ENCODE data around the gene SLIT3.
A peak's percentile ranks its signal among the peaks of the same experiment; 100 is the strongest.
"Not testable (repeated sequence)": the region's sequence is repeated elsewhere in the genome, so short reads cannot be mapped to it uniquely, and the experiment has no call there.

SLIT3 gene

DNA sequence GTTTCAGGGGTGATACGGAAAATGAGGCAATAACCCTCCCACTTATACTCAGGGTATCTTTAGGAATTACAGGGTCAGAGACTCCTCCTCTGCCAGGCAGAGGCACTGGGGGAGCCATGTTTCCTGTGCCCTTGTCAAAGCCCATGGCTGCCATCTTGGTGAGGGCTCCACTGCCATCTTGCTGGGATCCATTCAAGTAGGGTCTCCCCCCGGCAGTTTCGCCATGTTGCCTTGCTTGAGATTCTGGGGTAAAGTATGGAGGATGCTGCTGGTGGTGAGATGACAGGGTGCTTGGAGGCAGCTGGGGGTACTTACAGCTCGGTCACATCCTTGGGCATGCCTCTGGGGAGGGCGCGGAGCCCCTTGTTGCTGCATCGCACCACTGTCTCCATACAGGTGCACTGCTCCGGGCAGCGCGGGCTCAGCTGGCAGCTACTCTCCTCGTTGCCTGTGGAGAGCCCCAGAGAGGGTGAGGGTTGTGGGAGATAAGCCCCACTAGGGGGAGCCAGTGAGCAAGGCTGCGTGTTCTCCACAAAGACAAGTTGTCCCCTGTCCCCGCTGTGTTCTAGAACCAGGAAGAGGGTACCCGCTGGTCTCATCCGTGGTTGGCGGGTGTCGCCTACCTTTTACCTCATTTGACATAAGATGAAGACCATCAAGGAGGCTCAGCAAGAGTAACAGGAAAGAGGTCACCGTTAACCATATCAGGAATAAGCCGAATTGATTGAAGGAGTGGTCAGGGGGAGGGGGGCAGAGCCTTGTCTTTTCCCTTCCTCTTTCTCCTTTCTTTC, 552.8 kb downstream of the SLIT3 start:
- DNase-seq: peak; percentile 83

DNA sequence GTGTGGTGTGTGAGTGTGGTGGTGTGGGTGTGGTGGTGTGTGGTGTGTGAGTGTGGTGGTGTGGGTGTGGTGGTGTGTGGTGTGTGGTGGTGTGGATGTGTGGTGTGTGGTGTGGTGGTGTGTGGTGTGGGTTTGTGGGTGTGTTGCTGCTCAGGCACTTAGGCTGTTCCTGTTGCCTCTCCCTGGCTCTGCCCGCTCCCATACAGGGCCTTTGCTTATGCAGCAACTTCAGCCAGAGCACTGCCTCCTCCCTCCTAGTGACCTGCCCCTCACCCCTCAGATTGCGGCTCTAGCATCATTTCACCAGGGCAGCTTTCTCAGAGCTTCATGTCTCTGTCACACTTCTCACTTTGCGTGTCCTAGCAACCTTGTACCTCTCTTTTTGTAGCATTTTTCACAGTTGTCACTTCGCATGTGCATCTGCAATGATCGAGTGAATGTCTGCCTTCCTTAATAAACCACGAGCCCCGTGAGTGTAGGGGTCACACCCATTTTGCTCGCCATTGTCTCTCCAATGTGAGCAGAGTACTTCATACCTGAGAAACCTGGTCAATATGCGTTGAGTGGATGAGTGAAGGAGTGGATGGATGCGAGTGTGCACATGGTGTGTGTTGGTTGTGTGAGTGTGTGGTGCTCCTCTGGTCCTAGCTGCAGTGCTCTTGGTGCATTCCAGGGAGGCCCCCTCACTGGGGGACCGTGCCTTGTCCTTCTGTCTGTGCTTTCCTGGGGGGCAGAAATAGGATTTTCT, 553.9 kb downstream of the SLIT3 start:
- DNase-seq: no peak

DNA sequence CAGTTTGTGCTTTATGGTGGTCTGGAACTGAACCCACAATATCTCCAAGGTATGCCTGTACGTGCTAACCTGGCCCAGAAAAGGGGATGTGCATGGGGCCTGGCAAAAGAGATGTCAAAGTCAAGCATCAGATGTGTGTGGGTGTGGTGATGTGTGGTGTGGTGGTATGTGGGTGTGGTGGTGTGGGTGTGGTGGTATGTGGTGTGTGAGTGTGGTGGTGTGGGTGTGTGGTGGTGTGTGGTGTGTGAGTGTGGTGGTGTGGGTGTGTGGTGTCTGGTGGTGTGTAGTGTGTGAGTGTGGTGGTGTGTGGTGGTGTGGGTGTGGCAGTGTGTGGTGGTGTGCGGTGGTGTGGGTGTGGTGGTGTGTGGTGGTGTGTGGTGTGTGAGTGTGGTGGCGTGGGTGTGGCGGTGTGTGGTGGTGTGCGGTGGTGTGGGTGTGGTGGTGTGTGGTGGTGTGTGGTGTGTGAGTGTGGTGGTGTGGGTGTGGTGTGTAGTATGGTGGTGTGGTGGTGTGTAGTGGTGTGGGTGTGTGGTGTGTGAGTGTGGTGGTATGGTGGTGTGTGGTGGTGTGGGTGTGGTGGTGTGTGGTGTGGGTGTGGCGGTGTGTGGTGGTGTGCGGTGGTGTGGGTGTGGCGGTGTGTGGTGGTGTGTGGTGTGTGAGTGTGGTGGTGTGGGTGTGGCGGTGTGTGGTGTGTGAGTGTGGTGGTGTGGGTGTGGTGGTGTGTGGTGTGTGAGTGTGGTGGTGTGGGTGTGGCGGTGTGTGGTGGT, 554.6 kb downstream of the SLIT3 start:
- not testable (repeated sequence) for DNase-seq

DNA sequence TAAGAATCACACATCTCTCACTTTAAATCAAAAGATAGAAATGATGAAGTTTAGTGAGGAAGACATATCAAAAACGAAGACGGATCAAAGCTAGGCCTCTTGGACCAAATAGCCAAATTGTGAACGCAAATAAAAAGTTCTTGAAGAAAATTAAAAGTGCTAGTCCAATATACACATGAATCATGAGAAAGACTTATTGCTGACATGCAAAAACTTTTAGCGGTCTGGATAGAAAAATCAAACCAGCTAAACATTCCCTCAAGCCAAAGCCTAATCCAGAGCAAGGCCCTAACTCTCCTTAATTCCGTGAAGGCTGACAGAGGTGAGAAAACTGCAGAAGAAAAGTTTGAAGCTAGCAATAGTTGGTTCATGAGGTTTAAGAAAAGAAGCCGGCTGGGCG, 557.3 kb downstream of the SLIT3 start:
- DNase-seq: no peak

DNA sequence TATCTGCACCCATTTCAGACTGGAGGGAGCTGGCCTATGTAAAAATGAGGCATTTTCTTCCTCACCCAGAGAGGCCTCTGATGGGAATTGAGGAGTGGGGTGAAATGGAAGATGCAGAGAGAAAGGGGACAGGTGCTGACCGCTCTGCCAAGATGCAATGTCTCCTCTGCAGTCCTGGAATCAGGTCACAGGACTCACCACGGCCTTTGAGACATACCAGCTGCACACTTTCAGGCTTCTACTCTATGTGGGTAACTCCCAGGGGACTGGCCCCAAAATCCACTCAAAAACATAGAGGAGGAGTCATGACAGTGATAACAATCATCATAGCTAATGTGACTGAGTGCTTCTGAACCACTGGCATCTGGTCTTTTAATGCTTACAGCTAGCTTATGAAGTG, 558.6 kb downstream of the SLIT3 start:
- DNase-seq: not testable (repeated sequence)

DNA sequence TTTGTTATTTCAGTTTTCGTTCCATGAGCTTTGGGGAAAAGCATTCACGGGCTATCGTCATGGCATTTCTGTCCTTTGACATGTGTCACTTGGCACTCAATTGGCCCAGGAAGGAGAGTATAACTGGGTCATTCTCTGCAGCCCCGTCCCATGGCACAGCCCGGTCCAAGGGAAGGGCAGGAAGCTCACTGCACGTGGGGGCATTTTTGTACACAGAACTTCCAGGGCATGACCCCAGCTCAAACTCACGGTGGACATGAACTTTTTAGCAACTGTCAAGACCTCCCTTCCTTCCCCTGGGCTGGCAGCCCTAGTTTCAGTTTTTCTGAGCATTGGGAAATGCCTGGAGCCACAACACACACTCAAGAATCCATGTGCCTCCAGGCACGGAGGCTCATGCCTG, 560.1 kb downstream of the SLIT3 start:
- no peak for DNase-seq

DNA sequence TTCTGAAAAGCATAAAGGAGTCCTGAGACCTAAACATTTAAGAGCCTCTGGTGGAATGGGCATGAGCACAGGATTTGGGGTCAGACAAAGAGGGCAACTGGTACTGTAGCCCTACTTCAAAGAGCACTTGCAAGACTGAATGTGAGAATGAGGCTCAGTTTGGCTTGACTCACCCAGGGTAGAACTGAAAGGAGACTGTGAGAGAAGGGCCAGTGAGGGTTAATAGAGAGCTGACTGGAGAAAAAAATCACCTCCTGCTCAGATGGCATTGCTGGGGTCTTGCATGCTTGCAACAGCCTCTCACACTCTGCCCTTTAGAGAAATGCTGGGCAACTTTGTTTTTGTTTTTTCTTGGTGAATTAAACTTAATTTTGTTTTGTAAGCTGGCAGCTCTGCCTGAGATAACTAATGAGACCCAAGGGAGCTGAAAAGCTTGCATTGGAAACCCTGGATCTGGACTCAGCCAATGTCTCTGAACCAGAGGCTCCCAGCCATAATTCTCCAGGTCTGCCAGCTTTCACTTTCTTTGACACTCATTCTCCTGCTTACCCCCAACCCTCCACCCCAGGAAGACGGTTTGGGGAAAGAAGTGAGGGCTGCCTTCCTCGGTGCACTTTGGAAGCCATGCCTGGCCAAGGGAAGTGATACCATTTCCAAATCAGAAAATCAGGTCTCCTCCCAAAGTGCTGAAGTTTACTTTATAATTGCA, 560.7 kb downstream of the SLIT3 start:
- DNase-seq: no peak

DNA sequence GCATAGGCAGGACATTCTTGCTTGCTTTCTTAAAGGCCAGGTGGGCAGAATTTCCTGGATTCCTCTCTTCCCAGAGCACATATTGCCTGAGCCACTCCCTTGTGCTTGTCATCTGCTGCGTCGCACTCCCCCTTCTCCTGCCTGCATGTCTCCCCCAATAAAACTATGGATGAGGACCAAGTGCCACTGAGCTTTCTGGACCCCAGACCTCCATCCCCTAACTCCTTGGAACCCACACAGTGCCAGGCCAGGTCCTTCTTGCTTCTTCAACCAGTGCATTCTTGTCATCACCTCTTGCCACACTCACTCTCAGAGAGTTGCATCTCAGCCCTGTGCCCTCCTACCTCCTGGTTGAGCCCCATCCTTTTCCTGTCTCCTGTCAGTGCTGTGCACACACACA, 563.9 kb downstream of the SLIT3 start:
- DNase-seq: no peak

DNA sequence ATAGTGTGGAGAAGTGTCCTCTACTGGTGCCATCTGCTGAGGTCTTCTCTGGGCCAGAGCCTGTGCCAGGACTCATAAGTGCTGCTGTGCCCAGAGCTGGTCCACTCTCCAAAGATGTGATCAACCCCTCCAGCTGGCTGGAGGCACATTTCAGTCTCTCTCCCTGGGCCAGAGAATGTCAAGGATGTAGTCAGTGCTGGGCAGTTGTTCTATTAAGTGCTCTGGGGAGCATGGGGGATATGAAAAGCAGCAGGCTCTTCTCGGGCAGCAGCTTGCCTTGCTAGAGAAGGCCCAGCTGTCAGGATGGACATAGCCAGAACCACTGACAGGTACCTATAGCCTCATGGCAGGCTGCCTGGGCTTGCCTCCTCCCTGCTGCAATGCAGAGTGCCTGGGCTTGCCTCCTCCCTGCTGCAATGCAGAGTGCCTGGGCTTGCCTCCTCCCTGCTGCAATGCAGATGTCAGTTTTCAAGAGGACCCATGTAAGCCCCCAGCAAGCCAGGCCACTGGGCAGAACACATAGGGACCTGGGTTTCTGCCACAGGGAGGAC, 564.6 kb downstream of the SLIT3 start:
- DNase-seq: no peak

DNA sequence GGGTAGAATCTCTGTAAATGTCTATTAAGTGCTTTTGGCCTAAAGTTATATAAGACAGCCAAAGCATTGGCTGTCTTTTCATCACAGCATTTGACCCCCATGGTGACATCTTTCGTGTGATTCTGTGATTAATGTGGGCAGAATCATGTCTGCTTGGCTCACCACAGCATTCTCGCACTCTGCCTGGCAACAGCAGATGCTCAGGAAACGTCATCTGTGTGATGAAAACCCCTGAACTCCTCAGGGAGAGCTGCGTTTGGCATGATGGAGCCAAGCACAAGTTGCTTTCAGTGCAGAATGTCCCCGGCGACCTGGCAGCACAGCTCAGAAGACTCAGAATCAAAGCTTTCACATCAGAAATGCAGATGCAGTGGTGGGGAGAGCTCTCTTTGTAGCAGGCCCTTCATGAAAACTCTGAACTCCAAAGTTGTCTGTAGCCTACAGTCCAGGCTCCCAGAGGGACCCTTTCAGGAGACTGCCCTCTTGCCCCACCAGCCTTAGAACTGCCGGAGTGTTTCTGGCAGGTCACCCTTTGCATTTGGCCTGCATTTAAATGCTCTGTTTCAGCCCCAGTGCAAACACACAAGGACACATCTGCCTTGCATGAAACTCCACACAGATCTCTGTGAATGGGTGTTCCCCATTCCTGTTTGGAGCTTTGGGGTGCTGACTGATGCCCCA, 566.2 kb downstream of the SLIT3 start:
- peak; percentile 65 for DNase-seq

DNA sequence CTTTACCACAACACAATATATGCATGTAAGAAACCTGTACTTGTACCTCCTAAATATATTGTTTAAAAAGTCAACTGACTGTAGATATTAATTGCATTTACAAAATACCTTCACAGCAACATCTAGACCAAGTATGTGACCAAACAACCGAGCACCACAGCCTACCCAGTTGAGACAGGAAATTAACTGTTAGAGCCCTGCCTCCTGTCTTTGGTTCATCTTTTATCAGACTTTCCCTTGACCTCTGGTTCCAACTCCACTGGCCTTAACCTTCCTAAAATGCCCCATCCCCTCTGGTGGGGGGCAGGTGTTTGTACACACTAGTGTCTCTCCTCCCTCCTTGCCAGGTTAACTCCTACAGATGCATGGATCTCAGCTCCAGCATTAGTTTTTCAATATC, 566.8 kb downstream of the SLIT3 start:
- DNase-seq: no peak

DNA sequence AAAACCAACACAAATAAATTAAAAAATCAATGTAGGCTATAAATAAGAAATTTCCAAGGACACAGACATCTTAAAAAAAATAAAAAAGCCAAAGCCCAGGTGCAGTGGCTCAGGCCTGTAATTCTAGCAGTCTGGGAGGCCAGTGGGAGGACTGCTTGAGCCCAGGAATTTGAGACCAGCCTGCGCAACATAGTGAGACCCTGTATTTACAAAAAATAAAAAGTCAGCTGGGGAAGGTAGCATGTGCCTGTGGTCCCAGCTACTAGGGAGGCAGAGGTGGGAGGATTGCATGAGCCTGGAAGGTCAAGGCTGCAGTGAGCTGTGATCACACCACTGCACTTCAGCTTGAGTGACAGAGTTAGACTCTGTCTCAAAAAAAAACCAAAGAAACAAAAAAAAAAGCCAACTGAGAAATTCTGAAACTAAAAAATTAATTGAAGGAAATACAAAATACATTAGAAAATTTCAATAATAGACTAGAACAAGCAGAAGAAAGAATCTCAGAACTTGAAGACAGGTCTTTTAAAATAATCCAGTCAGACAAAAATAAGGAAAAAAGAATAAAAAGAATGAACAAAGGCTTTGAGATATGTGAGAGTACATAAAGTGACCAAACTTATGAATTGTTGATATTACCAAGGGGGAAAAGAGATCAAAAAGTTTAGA, 572.3 kb downstream of the SLIT3 start:
- no peak for DNase-seq

DNA sequence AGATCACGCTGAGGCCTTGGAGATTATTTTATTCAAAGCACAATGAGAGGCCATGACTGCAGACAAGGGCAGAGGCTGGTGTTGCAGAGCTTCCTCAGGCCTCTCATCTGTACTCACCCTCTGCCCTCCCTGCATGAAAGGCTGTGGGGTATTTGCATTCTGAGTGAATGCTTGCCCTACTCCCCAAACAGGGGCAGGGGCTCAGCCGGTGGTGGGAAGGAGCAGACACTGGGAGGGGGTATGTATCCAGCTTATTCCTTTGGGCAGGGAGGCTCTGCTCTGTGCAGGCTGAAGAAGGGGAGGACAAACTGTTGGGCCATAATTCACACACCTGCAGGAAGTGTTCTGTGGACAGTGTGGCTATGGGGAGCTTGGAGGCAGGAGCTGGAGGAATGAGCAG, 573.4 kb downstream of the SLIT3 start:
- no peak for DNase-seq

DNA sequence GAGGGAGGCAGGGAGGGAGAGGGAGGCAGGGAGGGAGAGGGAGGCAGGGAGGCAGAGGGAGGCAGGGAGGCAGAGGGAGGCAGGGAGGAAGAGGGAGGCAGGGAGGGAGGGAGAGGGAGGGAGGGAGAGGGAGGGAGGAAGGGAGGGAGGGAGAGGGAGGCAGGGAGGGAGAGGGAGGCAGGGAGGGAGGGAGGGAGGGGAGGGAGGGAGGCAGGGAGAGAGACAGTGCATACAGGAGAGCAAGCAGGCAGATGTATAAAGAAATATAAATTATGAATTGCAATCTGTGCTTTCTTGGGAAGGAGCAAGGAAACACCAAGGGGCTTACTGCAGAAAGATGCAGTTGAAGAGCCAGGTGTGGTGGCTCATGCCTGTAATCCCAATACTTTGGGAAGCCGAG, 574.6 kb downstream of the SLIT3 start:
- no peak for DNase-seq

DNA sequence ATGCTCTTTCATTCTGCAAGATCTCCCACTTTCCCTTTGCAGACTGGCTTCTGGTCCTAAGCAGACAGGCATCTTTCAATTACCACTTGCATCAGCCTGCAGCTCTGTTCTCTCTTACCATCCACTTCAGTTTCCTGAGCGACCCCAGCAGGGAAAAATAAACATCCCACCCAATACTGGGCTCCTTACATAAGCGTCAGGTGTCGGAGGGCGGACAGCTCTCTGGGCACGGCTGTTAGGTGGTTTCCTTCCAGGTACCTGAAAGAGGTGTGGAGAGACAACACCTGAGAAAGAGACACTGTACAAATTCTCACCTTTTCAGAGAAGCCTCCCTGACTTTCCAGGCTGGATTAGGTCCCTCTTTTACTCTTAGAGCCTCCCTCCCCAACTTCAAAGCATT, 576.7 kb downstream of the SLIT3 start:
- DNase-seq: no peak

DNA sequence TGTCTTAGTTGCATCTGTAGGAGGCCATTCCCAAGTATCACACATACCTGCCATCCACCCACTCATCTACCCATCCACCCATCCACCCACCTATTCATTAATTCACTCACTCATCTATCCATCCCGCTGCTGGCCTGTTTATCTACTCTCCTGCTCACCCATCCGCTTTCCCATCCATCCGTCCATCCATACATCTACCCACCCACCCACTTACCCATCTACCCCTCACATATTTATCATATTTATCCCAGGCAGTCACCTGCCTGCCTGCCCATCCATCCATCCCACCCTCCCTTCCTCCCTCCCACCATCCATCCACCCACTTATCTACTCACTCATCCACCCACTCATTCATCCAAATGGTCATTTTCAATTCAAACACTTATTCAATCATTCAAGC, 577.9 kb downstream of the SLIT3 start:
- no peak for DNase-seq

DNA sequence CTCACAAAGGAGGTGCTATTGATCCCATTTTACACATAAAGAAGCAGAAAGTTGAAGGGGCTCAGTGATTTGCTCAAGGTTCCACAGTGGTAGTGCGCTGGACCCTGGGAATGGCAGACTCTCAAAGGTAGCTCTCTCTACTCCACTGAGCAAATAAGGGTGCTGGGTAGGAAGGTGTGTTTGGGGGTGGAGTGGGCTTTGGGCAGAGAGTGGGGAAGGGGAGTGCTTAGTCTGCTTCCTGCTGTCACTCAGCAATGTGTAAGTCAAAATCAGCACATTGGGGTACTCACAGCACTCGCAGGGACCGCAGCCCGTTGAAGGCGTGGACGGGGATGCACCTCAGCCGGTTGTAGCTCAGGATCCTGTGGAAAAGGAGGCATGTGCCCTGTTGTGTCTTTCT, 579.0 kb downstream of the SLIT3 start:
- no peak for DNase-seq

DNA sequence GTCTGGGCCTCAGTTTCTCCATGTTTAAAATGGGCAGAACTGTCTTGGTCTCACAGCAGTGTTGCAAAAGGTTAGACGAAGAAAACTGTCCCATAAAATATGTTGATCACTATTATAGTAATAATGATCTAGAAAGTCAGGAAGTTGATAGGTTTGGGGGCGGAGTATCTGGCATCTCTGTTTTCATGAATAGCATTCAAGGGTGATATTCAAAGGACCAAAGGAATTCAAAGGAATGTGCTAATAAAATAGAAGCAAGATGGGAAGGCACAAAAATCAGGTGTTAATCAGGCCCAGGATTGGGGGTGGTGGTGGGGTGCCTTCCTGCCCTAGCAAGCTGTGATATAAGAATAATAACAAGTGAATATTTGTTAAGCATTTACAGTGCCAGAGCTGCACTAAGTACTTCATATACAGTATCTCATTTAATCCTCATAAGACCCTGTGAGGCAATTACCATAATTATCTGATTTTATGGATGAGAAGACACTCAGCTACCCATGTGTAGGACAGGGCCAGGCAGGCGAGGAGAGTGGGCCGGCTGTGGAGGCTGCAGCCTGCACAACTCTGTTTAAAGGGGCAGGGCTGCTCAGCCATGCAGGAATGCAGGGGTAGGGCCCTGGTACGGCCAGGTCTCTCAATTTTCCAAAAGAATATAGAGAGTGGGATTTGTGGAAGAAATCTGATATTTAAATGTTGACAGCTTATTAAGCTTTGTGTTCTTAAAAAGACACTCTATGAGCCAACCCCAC, 579.8 kb downstream of the SLIT3 start:
- DNase-seq: no peak

DNA sequence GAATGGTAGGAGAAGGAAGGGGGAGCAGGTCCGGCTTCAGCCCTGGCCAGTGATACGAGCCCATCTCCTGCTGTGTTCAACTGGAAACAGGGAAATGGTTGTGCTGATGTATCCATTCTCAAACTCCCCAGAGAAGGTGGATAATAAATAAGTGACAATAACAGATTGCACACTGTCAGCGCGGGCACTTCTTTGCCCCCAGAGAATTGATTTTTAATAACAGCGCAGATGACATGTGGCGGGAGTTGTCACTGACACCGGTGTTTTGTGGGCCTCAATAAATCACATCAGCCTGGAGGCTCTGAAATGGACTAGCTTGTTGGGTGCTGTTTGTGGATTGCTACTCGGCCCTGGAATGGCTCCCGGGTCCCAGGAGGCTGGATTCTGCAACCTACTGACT, 580.4 kb downstream of the SLIT3 start:
- DNase-seq: peak; percentile 55

DNA sequence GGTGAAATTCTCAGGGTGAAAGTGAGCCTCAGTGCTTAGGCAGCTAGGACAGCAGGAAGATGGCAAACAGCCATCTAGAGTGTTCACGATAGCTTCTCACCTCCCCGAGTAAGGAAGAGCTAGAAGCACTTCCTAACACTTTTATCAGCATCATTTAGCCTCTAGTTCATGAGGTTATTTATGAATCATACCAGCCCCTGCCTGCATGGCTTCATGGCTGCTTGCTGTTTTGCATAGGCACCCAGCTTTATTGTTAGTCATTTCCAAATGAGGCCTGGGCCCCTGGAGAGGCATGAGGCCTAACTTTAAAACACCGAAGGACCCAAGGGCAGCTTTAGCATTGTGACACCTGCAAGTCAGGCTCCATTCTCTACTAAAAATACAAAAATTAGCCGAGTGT, 586.9 kb downstream of the SLIT3 start:
- no peak for DNase-seq

DNA sequence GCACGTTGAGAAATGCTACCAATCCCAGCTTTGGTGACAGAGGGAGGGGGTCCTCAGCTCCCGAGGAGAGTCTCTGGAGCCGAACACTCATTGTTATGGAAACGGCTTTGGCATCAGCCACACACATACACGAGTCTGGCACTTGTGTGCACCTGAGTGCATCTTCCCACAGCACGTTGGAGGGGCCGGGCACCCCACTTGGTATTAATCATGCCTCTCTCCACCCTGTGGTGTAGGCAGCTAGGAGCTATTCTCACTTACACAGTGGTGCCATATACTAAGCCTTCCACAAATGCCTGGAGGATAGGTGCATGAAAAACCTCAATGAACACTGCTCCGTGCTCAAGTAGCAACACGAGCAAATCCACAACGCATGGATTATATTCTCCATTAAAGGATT, 587.9 kb downstream of the SLIT3 start:
- DNase-seq: no peak
